ENCODE results near the gene KCNK1. TPM values are rescaled to one million over a fixed set of nuclear protein-coding genes. Genes with fewer than 3 reads are reported as not detected.

The KCNK1 gene
- total RNA-seq, 1 experiment from 2014 or later, result 24.3 TPM

DNA sequence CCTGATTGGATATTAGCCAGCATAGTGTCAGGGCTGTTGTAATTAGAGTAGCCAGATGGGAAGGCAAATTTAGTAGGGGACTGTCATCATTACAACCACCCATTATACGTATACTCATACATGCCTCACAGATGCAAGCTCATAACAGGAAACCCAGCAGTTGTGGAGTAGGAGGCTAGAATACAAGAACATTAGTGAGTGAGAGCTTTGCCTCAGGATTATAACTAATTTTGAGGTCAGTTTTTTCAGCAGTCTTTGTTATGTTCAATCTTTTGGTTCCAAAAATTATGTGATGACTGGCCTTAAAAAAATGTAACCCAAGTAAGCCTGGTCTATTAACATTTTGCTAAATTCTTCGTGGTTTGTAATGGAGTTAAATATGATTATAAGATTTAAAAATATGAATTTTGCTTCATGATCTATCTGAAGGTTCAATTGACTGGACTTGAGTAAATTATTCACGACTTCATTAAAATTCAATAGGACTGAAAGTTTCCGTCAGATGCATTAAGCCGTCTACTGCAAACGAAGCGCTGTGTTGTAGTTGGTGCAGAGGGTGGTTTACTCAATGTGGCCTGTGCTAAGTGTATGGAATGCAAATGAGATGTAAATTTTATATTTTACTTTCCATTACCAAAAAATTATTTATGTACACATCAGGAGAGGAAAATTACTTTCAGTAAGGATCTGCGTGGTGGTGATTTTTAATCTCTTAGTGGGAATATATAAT, 48.8 kb downstream of the KCNK1 start:
- H3K36me3 Mint-ChIP-seq (ENCODE audit: insufficient read depth, unreplicated experiment), result peaks cover 17% of the 10 kb centered on the region
- no peaks in the 10 kb centered on the region for H3K27me3 Mint-ChIP-seq (ENCODE audit: insufficient read depth, unreplicated experiment)
- peaks cover 8% of the 10 kb centered on the region for H3K9me3 Mint-ChIP-seq (ENCODE audit: unreplicated experiment)
- CTCF ChIA-PET, result interaction anchor here (0.7 to 2.0 kb wide), 7 partner anchors 12 to 1514 kb away, joined by 3 to 8 read pairs (median 3); no protein-coding TSS in a partner anchor
- no peak overlapping the region for H3K4me3 Mint-ChIP-seq (ENCODE audit: unreplicated experiment)
- no peak for DNase-seq (ENCODE audit: unreplicated experiment)
- TF ChIP-seq CTCF (IDR thresholded peaks at IDR 0.05; ENCODE audit: unreplicated experiment), result no peak
- H3K4me1 Mint-ChIP-seq (ENCODE audit: insufficient read depth, unreplicated experiment), result peaks cover 19% of the 10 kb centered on the region
- no peak overlapping the region for H3K27ac Mint-ChIP-seq (ENCODE audit: low read depth, unreplicated experiment)
- POLR2A ChIA-PET, result interaction anchor here (0.6 to 1.3 kb wide), 5 partner anchors 16 to 222 kb away, joined by 3 to 5 read pairs (median 5); no protein-coding TSS in a partner anchor
- intact Hi-C loops (cut with micrococcal nuclease), result no loop called here
- BruUV-seq (replicated peaks), result no TSS peak

DNA sequence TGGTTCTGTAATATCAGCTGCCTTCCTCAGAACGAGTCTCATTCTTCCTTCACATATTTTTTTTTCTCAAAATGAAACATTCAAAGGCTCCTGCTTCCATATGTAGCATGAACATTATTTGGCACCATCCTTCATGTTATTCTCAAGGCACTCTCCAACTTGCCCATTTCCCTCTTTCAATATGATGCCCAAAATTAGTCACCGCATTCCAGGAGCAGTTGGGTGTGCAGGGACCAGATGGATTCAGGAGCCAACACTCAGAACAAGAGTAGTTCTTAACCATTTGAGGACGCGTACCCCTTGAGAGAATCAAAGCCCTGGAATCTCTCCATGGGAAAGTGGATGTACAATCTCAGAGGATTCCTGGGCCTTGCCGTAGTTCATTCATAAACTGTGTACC, 50.3 kb downstream of the KCNK1 start:
- POLR2A ChIA-PET, result interaction anchor here (0.8 to 3.7 kb wide), 9 partner anchors 8 to 56 kb away, joined by 3 to 28 read pairs (median 5); partner anchors contain the start of gene KCNK1
- DNase-seq (ENCODE audit: unreplicated experiment), result peak; percentile 46
- H3K4me3 Mint-ChIP-seq (ENCODE audit: unreplicated experiment), result no peak overlapping the region
- no peaks in the 10 kb centered on the region for H3K27me3 Mint-ChIP-seq (ENCODE audit: insufficient read depth, unreplicated experiment)
- intact Hi-C loops (cut with micrococcal nuclease), result loop anchor here (1.0 kb wide), 1 partner anchor 49 kb away; no protein-coding TSS in a partner anchor
- BruUV-seq (replicated peaks), result no TSS peak
- H3K36me3 Mint-ChIP-seq (ENCODE audit: insufficient read depth, unreplicated experiment), result peaks cover 22% of the 10 kb centered on the region
- CTCF ChIA-PET, result interaction anchor here (0.5 to 2.0 kb wide), 6 partner anchors 27 to 380 kb away, joined by 3 to 17 read pairs (median 4); no protein-coding TSS in a partner anchor
- peaks cover 26% of the 10 kb centered on the region for H3K4me1 Mint-ChIP-seq (ENCODE audit: insufficient read depth, unreplicated experiment)
- no peak for TF ChIP-seq CTCF (IDR thresholded peaks at IDR 0.05; ENCODE audit: unreplicated experiment)
- H3K27ac Mint-ChIP-seq (ENCODE audit: low read depth, unreplicated experiment), result peak overlapping the region; percentile 53
- H3K9me3 Mint-ChIP-seq (ENCODE audit: unreplicated experiment), result peaks cover 8% of the 10 kb centered on the region

- no peak overlapping the region for H3K4me3 Mint-ChIP-seq (ENCODE audit: unreplicated experiment)
- H3K9me3 Mint-ChIP-seq (ENCODE audit: unreplicated experiment), result peaks cover 8% of the 10 kb centered on the region
- POLR2A ChIA-PET, result interaction anchor here (0.8 to 3.7 kb wide), 9 partner anchors 9 to 692 kb away, joined by 3 to 28 read pairs (median 4); partner anchors contain the start of gene KCNK1
- intact Hi-C loops (cut with micrococcal nuclease), result loop anchor here (1.0 kb wide), 1 partner anchor 50 kb away; no protein-coding TSS in a partner anchor
- TF ChIP-seq CTCF (IDR thresholded peaks at IDR 0.05; ENCODE audit: unreplicated experiment), result no peak
- H3K4me1 Mint-ChIP-seq (ENCODE audit: insufficient read depth, unreplicated experiment), result peaks cover 28% of the 10 kb centered on the region
- BruUV-seq (replicated peaks), result no TSS peak
- CTCF ChIA-PET, result interaction anchor here (0.5 to 3.6 kb wide), 5 partner anchors 8 to 224 kb away, joined by 3 to 17 read pairs (median 4); no protein-coding TSS in a partner anchor
- DNase-seq (ENCODE audit: unreplicated experiment), result no peak
- H3K36me3 Mint-ChIP-seq (ENCODE audit: insufficient read depth, unreplicated experiment), result peaks cover 22% of the 10 kb centered on the region
- H3K27me3 Mint-ChIP-seq (ENCODE audit: insufficient read depth, unreplicated experiment), result no peaks in the 10 kb centered on the region
- H3K27ac Mint-ChIP-seq (ENCODE audit: low read depth, unreplicated experiment), result peak overlapping the region; percentile 53
Measured at GRCh38 chr1:233664804-233665574, 51.1 kb downstream of the KCNK1 start.
